HG02943 (cell line): Measurements from ENCODE around the gene CD151.

ENCODE experiments used
- ATAC-seq: cut with Tn5 transposase; IDR thresholded peaks from one replicate; pipeline ENCODE4 v1.9.1; 2021; ENCODE audit warnings: mild to moderate bottlenecking, low read depth, moderate library complexity; ENCODE audit not compliant: unreplicated experiment

CD151 gene

GRCh38 chr11:832529-833113 is at the start of gene CD151:
TSS of gene CD151 (plus strand) at chr11:832952. CDS start at chr11:836070, 3,118 bp downstream.
- no peak for ATAC-seq

- no peak for ATAC-seq
Observed at GRCh38 chr11:783581-784015, 49.2 kb upstream of the CD151 start.

- ATAC-seq: no peak
Observed at GRCh38 chr11:786235-787083, 46.3 kb upstream of the CD151 start.

- no peak for ATAC-seq
Observed at GRCh38 chr11:787084-787675, 45.6 kb upstream of the CD151 start.

- ATAC-seq: no peak
Observed at GRCh38 chr11:788009-788640, 44.6 kb upstream of the CD151 start.

- no peak for ATAC-seq
Observed at GRCh38 chr11:788953-789940, 43.5 kb upstream of the CD151 start.

- ATAC-seq: no peak
Observed at GRCh38 chr11:789943-790342, 42.8 kb upstream of the CD151 start, which contains the start of gene CEND1. TSS of gene CEND1 (minus strand) at chr11:790090. CDS start at chr11:788576, 1,514 bp downstream.

- no peak for ATAC-seq
Observed at GRCh38 chr11:790721-791564, 41.8 kb upstream of the CD151 start.

GRCh38 chr11:791658-792534 is 40.9 kb upstream of the CD151 start:
- ATAC-seq: no peak

- ATAC-seq: no peak
Observed at GRCh38 chr11:792535-792821, 40.3 kb upstream of the CD151 start.

GRCh38 chr11:792873-793272 is 39.9 kb upstream of the CD151 start:
- ATAC-seq: no peak

- ATAC-seq: no peak
Observed at GRCh38 chr11:793556-793955, 39.2 kb upstream of the CD151 start.

- no peak for ATAC-seq
Observed at GRCh38 chr11:794013-794765, 38.6 kb upstream of the CD151 start.

GRCh38 chr11:794766-795633 is 37.8 kb upstream of the CD151 start:
- ATAC-seq: no peak

GRCh38 chr11:795634-796564 is 36.9 kb upstream of the CD151 start:
- ATAC-seq: no peak
